HepG2 (cell line): ENCODE data around the gene ALPK3.

Experiments used
- HCFC1 ChIP-seq: fragments of 150-350 bp; IDR thresholded peaks from 2 replicates; pipeline ENCODE4 v1.6.1; 2014; ENCODE audit warnings: low read depth, low read length
- SP4 ChIP-seq: sonication (generic); formaldehyde crosslinking; IDR thresholded peaks from 2 replicates; pipeline ENCODE4 v1.8.1; 2023; ENCODE audit warnings: mild to moderate bottlenecking, missing genetic modification reagents
- TCF12 ChIP-seq, 2 experiments: fragments of 450-650 bp in 1 of 2; sonication (generic) in 1 of 2; formaldehyde crosslinking in 1 of 2; IDR thresholded peaks; 2 replicates each; pipeline versions ENCODE4 v1.6.1 to v1.8.0; 2017 to 2022; ENCODE audit warnings: antibody characterized with exemption in 1 of 2, mild to moderate bottlenecking in 1 of 2, missing genetic modification reagents in 1 of 2, moderate library complexity in 1 of 2

- TF ChIP-seq HCFC1 (no peak), SP4 (CRISPR knock-in tag) (no peak), TCF12 (IDR thresholded peaks at IDR 0.05) (no peak), TCF12 (CRISPR knock-in tag; IDR thresholded peaks at IDR 0.05) (no peak)
Observed at GRCh38 chr15:84862214-84862975, 45.2 kb downstream of the ALPK3 start.
